NCI-H1417 treated with DMSO at 0.1 percent for 48 hours (cell line): ENCODE data around the gene FAH.

ENCODE experiments used
- DNase-seq: peaks from one replicate; lab custom pipeline; 2025; lab: John Stamatoyannopoulos, UW

Gene FAH

GRCh38 chr15:80173022-80173759 lies 20.4 kb downstream of the FAH start:
- no peak for DNase-seq

- no peak for DNase-seq
Observed at GRCh38 chr15:80174017-80174746, 21.4 kb downstream of the FAH start.

- no peak for DNase-seq
Observed at GRCh38 chr15:80175436-80175835, 22.6 kb downstream of the FAH start.

- DNase-seq = no peak
Observed at GRCh38 chr15:80176443-80176842, 23.6 kb downstream of the FAH start.

- no peak for DNase-seq
Observed at GRCh38 chr15:80177156-80177555, 24.4 kb downstream of the FAH start.

GRCh38 chr15:80179025-80179759 lies 26.4 kb downstream of the FAH start:
- no peak for DNase-seq

- no peak for DNase-seq
Observed at GRCh38 chr15:80179935-80180334, 27.1 kb downstream of the FAH start.

GRCh38 chr15:80180468-80180867 lies 27.7 kb downstream of the FAH start:
- DNase-seq = no peak

GRCh38 chr15:80180986-80181385 lies 28.2 kb downstream of the FAH start:
- DNase-seq = no peak

GRCh38 chr15:80182611-80183261 lies 29.9 kb downstream of the FAH start:
- DNase-seq = no peak

- no peak for DNase-seq
Observed at GRCh38 chr15:80183306-80183705, 30.5 kb downstream of the FAH start.

GRCh38 chr15:80183886-80184285 lies 31.1 kb downstream of the FAH start:
- no peak for DNase-seq

GRCh38 chr15:80184554-80184953 lies 31.8 kb downstream of the FAH start:
- no peak for DNase-seq

- DNase-seq = no peak
Observed at GRCh38 chr15:80185152-80185551, 32.4 kb downstream of the FAH start.

- DNase-seq = no peak
Observed at GRCh38 chr15:80186066-80186465, 33.3 kb downstream of the FAH start.

- DNase-seq = no peak
Observed at GRCh38 chr15:80186597-80186996, 33.8 kb downstream of the FAH start.

GRCh38 chr15:80188251-80188650 lies 35.5 kb downstream of the FAH start:
- no peak for DNase-seq

- DNase-seq = no peak
Observed at GRCh38 chr15:80191198-80191597, 38.4 kb downstream of the FAH start.

- DNase-seq = no peak
Observed at GRCh38 chr15:80191897-80192595, 39.2 kb downstream of the FAH start.

- DNase-seq = no peak
Observed at GRCh38 chr15:80194186-80194585, 41.4 kb downstream of the FAH start.

- DNase-seq = no peak
Observed at GRCh38 chr15:80194914-80195313, 42.1 kb downstream of the FAH start.

GRCh38 chr15:80199366-80199765 lies 46.6 kb downstream of the FAH start:
- no peak for DNase-seq
